Pancreas (tissue), 10 donors: ENCODE measurements around the gene ACLY. TPM values are rescaled to one million over a fixed set of nuclear protein-coding genes. Genes with fewer than 3 reads are reported as not detected.
A peak's percentile ranks its signal among the peaks of the same experiment; 100 is the strongest.

Experiments
- ATAC-seq, 4 donors: fragments of 200-7000 bp; cut with Tn5 transposase; one replicate each; pipeline versions ENCODE4 v1.8.0 to v1.9.1; 2020; ENCODE audit warnings: mild to moderate bottlenecking in 4 of 4, moderate library complexity in 4 of 4
- DNase-seq, 6 donors: peaks; one replicate each; pipeline ENCODE4 v3.0.0-alpha.2; 2020
- FAIRE-seq: peaks from 2 replicates; lab custom pipeline; 2012; peaks lifted over from hg19 to GRCh38; lab: Jason Lieb, UNC
- H3K27ac ChIP-seq, 4 donors: fragments of 200-600 bp; sonication (generic); 1 replicate in 3 of 4; 2 replicates in 1 of 4; pipeline versions ENCODE4 v1.5.0 to v1.8.0; 2020
- H3K27me3 ChIP-seq, 4 donors: fragments of 200-600 bp; one replicate each; pipeline ENCODE4 v1.8.0; 2021
- H3K36me3 ChIP-seq, 3 donors: fragments of 200-600 bp; sonication (generic) in 1 of 3; one replicate each; pipeline versions ENCODE4 v1.5.0 to v1.8.0; 2020 to 2021
- H3K4me1 ChIP-seq, 3 donors: fragments of 200-600 bp; one replicate each; pipeline ENCODE4 v1.8.0; 2021
- H3K4me3 ChIP-seq, 4 donors: fragments of 200-600 bp; sonication (generic) in 2 of 4; one replicate each; pipeline versions ENCODE4 v1.5.0 to v1.8.0; 2020 to 2021
- H3K9me3 ChIP-seq, 4 donors: fragments of 200-600 bp; one replicate each; pipeline ENCODE4 v1.8.0; 2021
- WGBS, 2 donors: extraction: QIAGEN DNeasy Blood & Tissue Kit; methylation state at CpG; one replicate each; pipeline ENCODE4 v1.1.7; 2013; 5-methylcytosine and 5-hydroxymethylcytosine counted together
- intact Hi-C, 3 donors: fragments of 100-400 bp; cut with DNase I; formaldehyde crosslinking; loops; one replicate each; pipeline versions ENCODE4 v1.11.1 to v1.14.2; 2022
- polyA plus RNA-seq, 2 donors: library from polyadenylated mRNA; stranded (reverse); fragments of 200-250 nt; gene quantifications; one replicate each; pipeline ENCODE4 v1.2.3, GENCODE V29; 2013
- total RNA-seq, 6 donors: library from RNA; stranded (reverse); fragmentation: NEBNext Ultra II Directional in 4 of 6; extraction: Animal tissue kit (Norgen Biotek cat#: 25700) in 4 of 6; gene quantifications; one replicate each; pipeline versions ENCODE4 v1.2.1 to v1.2.4, GENCODE V29; 2021 to 2023
- TF ChIP-seq, protein P1 (sequence below), 4 donors: fragments of 200-600 bp; sonication (generic) in 3 of 4; IDR thresholded peaks; one replicate each; pipeline versions ENCODE4 v1.5.0 to v1.8.0; 2021; ENCODE audit warnings: antibody characterized with exemption in 4 of 4
- donor health status: healthy with polysubstance abuse.
- donor health status: DM: no; HTN: no; CAD: no; lungs with moderate emphysema.
- donor health status: DM: no; HTN: no; CAD: no.
- donor health status: control.
- donor health status: control.
- donor health status: Bipolar disorder and iron deficiency.
- donor health status: DM: yes; HTN: yes; CAD: no.
- donor health status: DM: no; HTN: no; CAD: no.
- donor health status: DM: no; HTN: no; CAD: no.
- donor health status: DM: yes; HTN: yes; CAD: no.

ACLY gene
- total RNA-seq (100 to 1,000 TPM in 1 of 6 donors, 10 to 100 TPM in 5; 38.6 to 101 (median 58.3) TPM), polyA plus RNA-seq (10 to 100 TPM; 22.0 to 68.7 TPM)

DNA sequence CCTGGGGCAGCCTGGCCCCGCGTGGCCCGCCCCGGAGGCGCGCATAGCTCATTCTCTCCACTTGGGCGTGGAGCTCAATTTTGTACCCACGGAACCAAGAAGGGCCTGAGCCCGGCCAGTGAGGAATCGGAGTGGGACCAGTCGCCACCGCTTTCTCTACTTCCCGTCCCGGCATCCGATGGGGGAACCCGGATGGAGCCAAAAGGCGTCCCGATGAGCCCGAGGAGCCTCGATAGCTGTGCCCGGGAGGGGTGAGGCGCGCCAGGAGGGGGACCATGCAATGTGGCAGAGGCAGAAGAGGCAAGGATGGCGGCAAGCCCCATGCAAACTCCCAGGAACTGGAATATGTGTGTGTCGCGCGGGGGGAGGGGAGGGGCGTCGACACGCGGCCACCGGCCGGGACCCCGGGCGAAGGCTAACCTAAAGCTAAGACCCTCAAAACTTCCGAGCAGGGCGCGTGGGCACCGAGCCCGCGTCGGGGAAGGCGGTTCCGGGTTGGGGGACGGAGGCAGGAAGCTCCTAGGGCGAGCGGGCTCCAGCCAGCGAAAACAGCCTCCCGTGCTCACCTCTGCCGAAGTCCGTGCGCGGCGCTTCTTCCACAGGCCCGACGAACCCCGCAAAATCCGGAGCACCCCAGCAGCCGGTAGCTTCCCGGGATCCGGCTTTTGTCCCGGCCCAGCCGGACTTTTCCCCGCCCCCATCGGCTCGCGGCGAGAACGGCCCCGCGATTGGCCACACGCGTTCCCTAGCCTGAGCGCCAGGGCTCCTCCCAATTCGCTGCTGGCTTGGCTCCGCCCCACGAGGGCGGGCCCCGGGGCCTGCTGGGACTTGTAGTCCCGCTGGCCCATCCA is at the start of gene ACLY:
Gene ACLY, minus strand, starts transcription at position 638 of the 851 bp plus-strand sequence. CDS start 5,078 bp downstream, outside the sequence.
- WGBS, 2 donors, result 0 to 1% methylated on average over 62 to 80 of the region's 80 CpGs
- FAIRE-seq (peak; percentile 53), DNase-seq (peak; percentile 95 to 99 (median 98)), ATAC-seq (peak; percentile 94 to 96 (median 95))
- H3K27ac ChIP-seq, result peak within 1 kb of the TSS; percentile 71 to 89 (median 87)
- intact Hi-C loops, result no loop called here
- H3K4me1 ChIP-seq, result peaks cover 0 to 22% (median 6%) of the 10 kb centered on the region in 3 donors
- no peaks in the 10 kb centered on the region for H3K36me3 ChIP-seq
- TF ChIP-seq, protein P1, sequence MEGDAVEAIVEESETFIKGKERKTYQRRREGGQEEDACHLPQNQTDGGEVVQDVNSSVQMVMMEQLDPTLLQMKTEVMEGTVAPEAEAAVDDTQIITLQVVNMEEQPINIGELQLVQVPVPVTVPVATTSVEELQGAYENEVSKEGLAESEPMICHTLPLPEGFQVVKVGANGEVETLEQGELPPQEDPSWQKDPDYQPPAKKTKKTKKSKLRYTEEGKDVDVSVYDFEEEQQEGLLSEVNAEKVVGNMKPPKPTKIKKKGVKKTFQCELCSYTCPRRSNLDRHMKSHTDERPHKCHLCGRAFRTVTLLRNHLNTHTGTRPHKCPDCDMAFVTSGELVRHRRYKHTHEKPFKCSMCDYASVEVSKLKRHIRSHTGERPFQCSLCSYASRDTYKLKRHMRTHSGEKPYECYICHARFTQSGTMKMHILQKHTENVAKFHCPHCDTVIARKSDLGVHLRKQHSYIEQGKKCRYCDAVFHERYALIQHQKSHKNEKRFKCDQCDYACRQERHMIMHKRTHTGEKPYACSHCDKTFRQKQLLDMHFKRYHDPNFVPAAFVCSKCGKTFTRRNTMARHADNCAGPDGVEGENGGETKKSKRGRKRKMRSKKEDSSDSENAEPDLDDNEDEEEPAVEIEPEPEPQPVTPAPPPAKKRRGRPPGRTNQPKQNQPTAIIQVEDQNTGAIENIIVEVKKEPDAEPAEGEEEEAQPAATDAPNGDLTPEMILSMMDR (IDR thresholded peaks at IDR 0.05), result no peak
- H3K27me3 ChIP-seq, result no peaks in the 10 kb centered on the region
- H3K9me3 ChIP-seq, result no peaks in the 10 kb centered on the region
- peak within 1 kb of the TSS; percentile 68 to 97 (median 95) for H3K4me3 ChIP-seq

DNA sequence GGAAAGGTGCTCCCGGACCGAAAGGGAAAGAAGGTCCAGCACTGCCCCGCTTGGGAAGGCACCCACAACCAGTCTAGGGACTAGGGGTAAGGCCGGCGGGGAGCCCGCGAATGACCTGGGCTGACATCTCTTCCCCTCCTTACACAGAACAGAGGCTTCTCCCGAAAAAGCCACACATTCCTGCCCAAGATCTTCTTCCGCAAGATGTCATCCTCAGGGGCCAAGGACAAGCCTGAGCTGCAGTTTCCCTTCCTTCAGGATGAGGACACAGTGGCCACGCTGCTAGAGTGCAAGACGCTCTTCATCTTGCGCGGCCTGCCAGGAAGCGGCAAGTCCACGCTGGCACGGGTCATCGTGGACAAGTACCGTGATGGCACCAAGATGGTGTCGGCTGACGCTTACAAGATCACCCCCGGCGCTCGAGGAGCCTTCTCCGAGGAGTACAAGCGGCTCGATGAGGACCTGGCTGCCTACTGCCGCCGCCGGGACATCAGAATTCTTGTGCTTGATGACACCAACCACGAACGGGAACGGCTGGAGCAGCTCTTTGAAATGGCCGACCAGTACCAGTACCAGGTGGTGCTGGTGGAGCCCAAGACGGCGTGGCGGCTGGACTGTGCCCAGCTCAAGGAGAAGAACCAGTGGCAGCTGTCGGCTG is 49.3 kb upstream of the ACLY start:
- Histone ChIP-seq H3K27ac (peak overlapping the region; percentile 79 to 87 (median 82)), H3K4me1 (peaks cover 13 to 36% (median 18%) of the 10 kb centered on the region in 3 donors), H3K9me3 (no peaks in the 10 kb centered on the region), H3K36me3 (peaks cover 0 to 8% (median 0%) of the 10 kb centered on the region in 3 donors), H3K4me3 (peak overlapping the region; percentile 86 to 95 (median 90)), H3K27me3 (no peaks in the 10 kb centered on the region)
- intact Hi-C loops, result loop anchor here in 1 of 3 donors (10.0 kb wide), 1 partner anchor 147 kb away; the partner anchor contains the start of gene DHX58
- WGBS, 2 donors, result 71 to 80% methylated on average over 37 of the region's 37 CpGs
- no peak for ATAC-seq
- TF ChIP-seq, protein P1 (IDR thresholded peaks at IDR 0.05), result no peak
- DNase-seq, result peak in 1 of 6 donors; percentile 75
- no peak for FAIRE-seq

DNA sequence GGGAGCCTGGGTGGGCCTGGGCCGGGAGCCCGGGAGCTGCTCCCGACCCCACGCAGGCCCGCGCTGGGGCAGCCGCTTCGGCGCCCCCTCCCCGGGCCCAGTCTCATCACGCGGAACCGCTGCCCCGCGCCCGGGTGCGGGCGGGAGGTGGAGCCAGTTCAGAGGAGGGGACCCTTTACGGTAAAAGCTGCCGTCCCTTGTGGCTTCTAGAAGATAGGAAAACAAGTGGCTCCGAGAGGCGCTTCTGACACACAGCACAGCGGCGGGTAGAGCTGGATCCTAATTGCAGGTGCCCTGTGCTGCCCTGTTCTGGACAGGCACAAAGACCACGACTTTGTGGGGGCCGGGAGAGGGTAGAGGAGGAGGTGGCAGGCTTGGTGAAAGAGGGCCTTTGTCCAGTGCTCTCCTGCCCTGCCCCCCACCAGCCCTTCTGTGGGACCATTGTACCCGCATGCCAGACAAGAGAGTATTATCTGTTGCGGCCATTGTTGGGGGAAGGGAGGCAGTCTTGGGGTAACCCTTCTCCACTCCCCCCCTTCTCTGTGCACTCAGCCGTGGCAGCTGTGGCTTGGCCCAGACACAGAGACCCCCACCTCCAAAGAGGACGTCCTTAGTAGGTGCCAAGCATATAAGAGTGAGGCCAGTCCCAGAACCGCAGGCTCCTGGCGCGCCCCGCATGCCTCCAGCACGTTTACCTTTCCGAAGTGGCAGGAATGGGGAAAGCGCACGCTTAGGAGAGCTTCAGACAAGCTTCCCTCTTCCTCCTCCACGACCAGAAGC is 48.6 kb upstream of the ACLY start:
- FAIRE-seq (no peak), DNase-seq (peak; percentile 35 to 76 (median 54)), ATAC-seq (peak in 3 of 4 donors; percentile 0 to 1 (median 0))
- Histone ChIP-seq H3K27me3 (no peaks in the 10 kb centered on the region), H3K4me1 (peaks cover 14 to 35% (median 18%) of the 10 kb centered on the region in 3 donors), H3K36me3 (peaks cover 0 to 8% (median 0%) of the 10 kb centered on the region in 3 donors), H3K9me3 (no peaks in the 10 kb centered on the region), H3K4me3 (peak overlapping the region; percentile 86 to 95 (median 90)), H3K27ac (peak overlapping the region; percentile 79 to 87 (median 82))
- TF ChIP-seq, protein P1 (IDR thresholded peaks at IDR 0.05), result no peak
- WGBS, 2 donors, result 4 to 8% methylated on average over 30 to 39 of the region's 39 CpGs
- intact Hi-C loops, result loop anchor here in 1 of 3 donors (10.0 kb wide), 1 partner anchor 147 kb away; the partner anchor contains the start of gene DHX58

DNA sequence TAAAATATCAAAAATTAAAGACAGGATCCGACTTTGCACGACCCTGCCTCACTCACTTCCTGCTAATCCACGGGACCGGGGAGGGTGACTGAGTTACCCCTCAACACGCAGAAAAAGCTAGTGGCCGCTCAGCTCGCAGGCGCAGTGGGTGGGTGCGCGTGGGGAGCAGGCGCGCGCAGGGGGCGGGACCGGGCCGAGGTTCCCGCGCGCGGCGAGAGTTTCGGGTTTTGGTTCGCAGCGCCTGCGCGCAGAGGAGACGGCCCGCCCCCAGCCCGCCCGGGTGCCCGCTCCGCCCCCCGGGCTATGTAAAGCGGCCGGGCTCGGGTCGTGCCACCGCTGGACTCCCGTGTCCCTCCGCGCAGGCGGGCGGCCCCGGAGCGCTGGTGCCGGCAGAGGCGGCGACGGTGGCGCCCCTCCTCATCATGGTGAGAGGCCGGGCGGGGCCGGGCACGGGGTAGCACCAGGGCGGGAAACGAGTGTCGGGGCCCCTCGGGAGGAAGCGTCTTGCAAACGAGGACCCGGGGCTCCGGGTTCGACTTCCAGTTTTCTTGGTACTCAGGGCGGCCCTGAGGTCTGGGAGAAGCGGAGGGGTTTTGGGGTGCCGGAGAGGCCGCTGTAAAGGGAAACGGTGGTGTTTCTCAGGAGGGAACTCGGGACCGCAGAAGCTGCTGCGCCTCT is 47.9 kb upstream of the ACLY start, which contains the start of gene CNP:
Gene CNP, plus strand, starts transcription at position 333 of the 678 bp plus-strand sequence. Its CDS starts 90 bp downstream, at position 423.
- DNase-seq (peak; percentile 89 to 96 (median 92)), FAIRE-seq (no peak), ATAC-seq (peak; percentile 75 to 90 (median 85))
- WGBS, 2 donors, result 0% methylated on average over 37 to 71 of the region's 71 CpGs
- Histone ChIP-seq H3K27ac (peak within 1 kb of the TSS; percentile 79 to 87 (median 82)), H3K4me3 (peak within 1 kb of the TSS; percentile 86 to 95 (median 90)), H3K36me3 (peaks cover 0 to 8% (median 0%) of the 10 kb centered on the region in 3 donors), H3K4me1 (peaks cover 14 to 33% (median 19%) of the 10 kb centered on the region in 3 donors), H3K9me3 (no peaks in the 10 kb centered on the region), H3K27me3 (no peaks in the 10 kb centered on the region)
- TF ChIP-seq, protein P1 (IDR thresholded peaks at IDR 0.05), result no peak
- intact Hi-C loops, result loop anchor here in 1 of 3 donors (10.0 kb wide), 1 partner anchor 148 kb away; the partner anchor contains the start of gene DHX58
